HG03196 (cell line): ENCODE measurements around the gene KCNMB2.
A peak's percentile ranks its signal among the peaks of the same experiment; 100 is the strongest.

Source experiments
- ATAC-seq: cut with Tn5 transposase; IDR thresholded peaks from one replicate; pipeline ENCODE4 v1.9.1; 2021; ENCODE audit not compliant: unreplicated experiment

KCNMB2 gene

DNA sequence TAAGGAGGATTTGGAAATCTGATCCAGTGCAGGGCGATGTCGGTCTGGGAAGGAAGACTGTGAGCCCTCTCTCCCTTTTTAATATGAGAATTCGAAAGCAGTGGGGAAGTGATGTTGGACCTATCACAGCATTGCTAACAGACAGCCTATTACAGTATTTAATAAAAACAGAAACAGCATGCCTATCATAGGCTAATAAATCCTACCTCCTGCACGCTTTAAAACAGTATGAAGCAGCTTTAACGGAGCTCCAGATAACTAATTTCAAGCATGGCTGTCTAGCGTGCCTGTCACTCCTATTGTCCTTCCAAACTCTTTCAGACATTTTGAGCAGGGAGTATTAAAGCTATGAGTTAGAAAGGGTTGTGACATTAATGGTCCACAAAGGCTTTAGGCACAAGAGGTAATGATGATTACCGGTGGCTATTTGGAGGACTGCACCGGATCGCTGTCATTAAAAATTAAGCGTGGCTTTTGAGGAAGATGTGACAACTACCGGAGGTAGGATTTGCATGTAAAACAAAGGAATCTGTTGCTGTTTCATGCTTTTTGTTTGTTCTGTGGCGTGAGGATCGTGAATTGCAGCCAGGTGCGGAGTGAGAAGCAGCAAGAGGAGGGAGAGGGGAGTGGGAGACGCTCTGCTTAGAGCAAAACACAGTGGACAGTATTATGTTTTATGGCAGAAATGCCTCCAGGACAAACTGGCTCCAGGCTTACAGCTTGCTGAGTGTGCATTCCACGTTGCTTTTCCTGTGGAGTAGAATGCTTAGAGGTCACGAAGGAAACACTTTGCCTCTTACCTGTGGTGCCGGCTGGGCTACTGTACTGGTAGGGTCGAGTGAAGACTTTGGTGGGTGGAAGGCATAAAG lies at the start of gene KCNMB2:
Gene KCNMB2, plus strand, starts transcription at position 226 of the 869 bp plus-strand sequence.
- no peak for ATAC-seq

DNA sequence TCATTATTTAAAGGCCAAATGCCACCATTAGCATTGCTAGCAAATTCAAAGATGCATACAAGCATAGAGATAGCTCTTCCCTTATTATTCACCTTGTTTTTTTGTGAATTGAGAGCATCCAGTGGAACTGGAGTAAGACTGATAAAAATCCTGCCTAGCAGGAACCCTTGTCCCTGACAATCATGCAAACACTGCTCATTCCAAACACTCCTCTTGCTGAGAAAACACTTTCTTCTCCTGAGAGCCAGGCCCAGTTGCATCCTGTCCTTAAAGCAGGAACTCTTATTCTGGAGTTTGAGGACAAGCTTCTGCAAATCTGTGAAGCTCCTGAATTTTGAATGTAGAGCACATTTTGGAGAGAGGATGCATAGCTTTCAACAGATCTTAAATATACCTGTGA lies 49.3 kb upstream of the KCNMB2 start:
- no peak for ATAC-seq

DNA sequence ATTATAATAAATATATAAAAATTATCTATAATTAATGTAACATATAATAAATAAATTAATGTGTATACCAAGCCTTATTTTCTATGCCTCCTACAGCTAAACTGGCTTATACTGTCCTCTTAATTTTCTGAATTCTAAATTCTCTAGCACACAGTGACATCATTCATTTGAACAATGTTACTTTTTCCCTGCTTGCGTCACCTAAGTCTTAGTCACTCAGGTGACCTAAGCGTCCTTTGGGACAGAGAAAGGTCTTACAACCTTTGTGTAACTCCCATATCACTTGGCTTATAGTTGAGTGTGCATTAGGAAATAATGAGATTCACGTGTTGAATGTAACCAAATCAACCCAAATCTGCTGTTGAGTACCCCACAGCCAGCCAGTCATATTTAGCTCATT lies 48.5 kb upstream of the KCNMB2 start:
- ATAC-seq, result no peak

DNA sequence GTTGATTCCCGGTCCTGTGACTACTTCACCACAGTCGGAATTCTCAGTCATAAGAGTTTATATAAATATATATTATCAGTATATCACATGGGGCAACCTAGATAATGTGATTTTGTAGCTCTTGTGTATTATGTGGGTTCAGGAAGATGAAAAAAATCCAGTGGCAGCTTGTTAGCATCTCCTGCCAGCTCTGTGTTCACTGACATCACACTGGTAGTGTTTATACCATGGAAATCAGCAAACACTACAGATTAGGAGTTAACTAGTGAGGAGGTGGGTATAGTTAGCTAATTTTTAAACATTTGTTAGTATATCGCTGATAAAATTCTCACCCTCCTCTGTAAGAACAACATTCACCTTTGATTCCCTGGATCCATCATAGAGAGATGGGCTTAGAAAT lies 44.5 kb upstream of the KCNMB2 start:
- no peak for ATAC-seq

DNA sequence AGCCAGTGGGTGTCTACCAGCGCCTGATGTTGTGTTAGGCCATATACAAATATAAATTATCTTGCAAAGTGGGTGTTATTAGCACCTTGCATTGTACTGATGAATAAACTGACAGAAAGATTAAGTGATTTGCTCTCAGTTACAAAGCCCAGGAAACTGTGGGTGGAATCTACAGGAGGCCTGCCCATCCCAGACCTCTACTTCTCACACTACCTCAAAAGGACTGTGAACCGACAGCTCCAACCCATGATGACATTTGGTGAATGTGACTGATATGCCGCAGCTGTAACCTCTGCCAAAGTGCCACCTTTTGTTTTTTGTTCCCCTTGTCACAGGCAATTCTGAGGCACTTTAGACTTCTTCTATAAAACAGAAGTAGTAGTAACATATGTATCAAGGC lies 43.7 kb upstream of the KCNMB2 start:
- ATAC-seq, result no peak

DNA sequence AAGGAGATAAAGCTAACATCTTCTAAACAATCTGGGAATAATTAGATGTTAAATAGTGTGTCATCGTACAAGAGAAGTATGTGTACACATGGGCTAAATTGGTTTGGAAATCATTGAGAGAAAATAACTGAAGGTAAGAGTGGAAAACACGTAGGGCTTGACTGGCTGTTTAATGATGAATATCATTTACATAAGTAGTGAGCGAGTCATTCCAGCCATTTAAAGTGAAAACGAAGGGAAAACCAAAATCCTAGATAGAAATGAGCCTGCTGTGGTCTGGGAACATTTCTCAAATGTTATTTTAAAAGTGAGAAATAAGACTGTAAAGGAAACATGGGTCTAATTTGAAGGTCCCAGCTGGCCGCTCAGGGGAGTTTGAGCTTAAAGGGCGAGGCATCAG lies 41.9 kb upstream of the KCNMB2 start:
- no peak for ATAC-seq

DNA sequence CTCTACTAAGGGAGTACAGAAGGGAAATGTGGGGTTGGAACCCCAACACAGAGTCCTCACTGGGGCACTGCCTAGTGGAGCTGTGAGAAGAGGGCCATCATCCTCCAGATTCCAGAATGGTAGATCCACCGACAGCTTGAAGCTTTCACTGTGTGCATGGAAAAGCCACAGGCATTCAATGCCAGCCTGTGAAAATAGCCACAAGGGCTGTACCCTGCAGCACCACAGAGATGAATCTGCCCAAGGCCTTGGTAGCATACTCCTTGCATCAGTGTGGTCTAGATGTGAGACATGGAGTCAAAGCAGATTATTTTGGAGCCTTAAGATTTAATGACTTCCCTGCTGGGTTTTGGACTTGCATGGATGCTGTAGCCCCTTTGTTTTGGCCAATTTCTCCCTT lies 39.3 kb upstream of the KCNMB2 start:
- no peak for ATAC-seq

DNA sequence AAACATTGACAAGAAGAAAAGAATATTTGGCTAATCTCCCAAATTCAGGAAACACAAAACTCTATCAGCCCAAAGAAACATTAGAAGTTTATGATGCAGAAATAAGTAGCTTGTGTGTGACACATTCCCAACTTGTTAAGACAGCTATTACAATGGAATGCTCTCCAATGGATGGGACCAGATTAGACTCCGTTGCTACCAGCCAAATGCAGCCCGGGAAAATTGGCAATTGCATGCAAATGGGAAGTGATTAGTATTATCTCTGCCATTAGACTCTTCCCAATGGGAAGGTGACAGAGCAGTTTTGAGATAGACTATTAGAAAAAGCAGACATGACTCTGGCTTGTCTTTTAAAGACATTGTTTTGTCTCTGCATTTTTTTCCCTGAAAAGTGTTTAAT lies 37.4 kb upstream of the KCNMB2 start:
- ATAC-seq, result no peak

DNA sequence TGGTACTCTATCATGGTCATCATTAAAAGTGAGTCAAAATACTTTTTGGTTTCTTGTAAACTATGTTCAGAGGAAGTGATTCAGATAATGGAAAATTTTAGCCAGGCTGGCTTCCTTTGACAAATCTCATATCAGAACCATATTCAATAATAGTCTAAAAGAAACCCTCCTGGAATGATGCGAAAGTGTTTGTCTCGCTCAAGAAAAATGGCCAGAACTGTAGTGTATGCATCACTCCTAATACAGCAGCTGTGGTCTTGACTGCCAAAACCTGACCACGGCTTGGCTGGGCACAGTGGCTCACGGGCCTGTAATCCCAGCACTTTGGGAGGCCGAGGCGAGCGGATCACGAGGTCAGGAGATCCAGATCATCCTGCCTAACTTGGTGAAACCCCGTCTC lies 35.6 kb upstream of the KCNMB2 start:
- no peak for ATAC-seq

DNA sequence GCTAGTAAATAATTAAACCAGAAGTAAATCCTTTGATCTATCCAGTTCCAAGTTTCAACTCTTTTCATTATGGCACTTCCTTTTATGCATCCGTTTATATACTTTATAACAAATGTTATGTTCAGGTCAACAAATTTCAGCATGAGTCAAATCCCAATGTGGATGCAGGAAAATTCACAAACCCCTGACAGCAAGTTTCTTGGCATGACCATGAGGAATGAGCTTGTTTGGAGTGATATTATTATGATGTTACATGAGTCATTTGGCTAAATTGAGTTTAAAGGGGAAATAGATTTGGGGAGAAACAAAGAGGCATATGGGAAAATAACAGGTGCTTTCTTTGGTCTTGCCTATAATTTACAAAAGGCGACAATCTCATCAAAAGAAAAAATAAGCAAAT lies 32.1 kb upstream of the KCNMB2 start:
- ATAC-seq, result no peak

DNA sequence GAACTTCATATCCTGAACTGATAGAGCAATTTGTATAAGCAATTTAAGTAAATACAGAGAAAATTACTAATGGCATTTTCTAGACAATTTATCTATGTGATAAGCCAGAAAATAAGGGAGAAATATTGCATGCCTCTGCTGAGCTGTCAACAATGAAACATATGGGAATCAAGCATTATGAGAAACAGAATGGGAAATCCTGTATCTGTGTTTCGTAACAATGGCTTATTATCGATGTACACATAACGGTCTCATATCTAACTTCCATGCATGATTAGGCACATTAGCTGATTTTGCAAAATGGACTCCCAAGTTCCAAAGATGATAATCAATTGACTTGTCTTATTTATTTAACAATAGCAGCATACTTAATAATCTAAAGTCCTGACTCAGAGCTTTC lies 30.4 kb upstream of the KCNMB2 start:
- no peak for ATAC-seq

DNA sequence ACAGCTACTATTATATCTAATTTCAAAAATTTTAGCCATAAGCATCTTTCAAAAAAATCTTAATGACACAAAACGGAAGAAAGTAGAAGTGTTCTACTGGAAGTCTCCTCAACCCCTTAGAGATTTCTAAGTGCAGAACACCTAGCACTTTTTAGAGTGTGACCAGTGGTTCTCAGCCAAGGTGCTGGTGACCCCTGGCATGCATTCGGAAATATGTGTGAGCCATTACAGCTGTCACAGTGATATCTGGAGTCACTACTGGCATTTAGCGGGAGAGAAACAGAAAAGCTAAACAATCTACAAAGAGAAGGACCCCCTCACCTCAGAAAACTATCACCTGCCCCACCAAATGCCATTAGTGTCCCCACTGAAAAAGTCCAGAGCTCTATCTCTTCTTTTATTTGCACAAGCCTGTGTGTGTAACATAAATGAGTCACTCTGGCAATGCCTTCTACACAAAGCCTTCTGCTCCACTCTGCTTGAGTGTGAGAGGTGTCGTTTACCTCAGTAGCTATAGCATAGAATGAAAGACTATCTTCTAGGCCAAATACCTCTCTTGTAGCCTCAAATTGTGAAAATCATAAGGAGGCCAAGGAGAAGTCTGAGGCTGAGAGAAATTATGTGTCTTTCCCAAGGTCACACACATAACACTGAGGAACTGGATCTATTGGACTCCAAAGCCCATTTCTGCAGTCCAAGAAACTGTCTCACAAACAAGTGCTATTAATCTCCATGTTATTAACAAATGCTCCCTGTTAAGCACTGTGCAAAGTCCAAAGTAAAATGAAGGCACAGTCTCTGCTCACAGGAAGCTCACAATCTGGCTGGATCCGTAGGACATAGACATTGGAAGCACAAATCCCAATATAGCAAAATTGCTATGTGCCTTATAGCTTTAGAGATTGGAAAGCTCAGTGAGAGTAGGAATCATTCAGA lies 28.5 kb upstream of the KCNMB2 start:
- no peak for ATAC-seq

DNA sequence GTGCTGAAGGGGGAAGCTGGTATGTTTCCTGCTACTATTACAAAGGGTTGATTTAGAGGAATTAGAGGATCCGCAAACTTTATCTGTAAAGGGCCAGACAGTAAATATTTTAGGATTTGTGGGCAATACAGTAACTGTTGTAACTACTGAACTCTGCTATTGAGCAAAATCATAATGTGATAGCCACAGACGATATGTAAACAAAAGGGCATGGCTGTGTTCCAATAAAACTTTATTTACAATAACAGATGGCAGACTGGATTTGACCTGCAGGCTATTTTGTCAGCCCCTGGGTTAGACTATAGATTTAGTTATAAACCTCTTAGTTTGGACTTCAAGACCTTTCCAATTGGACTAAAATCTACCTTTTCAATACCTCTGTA lies 27.8 kb upstream of the KCNMB2 start:
- ATAC-seq, result no peak

DNA sequence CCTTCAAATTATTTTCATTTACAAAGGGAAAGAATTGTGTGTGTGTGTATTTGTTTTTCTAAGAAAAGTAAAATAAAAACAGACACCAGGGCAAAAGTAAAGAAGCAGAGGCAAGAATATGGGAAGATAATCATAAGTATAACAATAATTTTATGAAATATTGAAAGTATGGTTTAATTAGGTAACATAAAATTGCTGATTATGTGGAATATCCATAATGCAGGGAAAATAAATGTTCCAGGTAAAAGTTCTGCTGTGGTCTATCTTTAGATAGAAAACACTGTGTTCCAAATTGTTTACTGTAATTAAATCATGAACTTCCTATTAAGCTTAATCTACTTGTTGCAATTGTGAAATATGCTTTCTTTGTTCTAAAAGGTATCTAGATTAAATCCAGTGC lies 25.7 kb upstream of the KCNMB2 start:
- ATAC-seq, result no peak

DNA sequence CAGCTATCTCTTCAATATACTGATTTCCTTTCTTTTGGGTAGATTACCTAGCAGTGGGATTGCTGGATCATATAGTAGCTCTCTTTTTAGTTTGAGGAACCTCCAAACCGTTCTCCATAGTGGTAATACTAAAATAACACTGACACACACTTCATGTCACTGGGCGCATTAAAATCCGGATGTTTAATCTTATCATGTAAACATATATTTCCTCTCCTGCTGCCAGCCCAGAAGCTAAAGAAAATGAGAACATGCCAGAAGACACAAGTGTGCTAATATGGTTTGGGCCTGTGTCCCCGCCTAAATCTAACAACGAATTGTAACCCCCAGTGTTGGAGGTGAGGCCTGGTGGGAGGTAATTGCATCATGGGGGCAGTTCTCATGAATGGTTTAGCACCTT lies 23.6 kb upstream of the KCNMB2 start:
- no peak for ATAC-seq

DNA sequence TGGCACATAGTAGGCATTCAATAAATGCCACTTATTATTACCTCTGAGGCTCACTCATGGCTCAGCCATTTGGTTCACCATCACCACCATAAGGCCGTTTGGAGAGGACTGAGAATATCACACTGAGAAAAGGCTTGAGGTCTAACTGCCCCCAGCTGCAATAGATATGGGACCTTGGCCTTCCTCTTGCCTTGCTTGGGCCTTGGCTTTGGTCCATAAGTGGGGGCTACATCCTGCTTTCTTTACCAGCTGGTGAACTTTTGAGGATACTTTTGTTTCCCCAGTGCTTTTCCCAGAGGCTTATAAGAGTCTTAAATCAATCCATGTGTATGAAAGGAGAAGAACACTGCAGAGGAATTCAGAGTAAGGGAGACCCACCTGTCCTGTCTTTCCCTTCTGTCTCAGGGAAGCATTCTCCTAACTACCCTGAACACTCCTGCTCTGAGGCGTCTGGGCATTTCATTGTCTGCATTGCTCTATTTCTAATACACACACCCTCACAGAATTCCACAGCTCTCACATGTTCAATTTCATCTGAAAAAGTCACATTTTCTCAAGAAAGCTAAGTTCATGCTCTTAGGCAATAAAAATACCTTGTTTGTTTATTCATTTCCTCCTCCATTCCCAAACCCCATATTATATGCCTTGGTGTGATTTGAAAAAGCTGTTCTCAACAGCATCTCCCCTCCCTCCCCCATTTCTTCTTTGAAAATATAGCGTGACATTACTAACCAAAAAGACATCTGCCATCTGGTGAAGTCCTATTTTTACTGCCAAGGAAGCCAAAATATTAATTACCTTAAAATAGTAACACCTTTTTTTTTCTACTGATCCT lies 22.5 kb upstream of the KCNMB2 start:
- ATAC-seq, result no peak

DNA sequence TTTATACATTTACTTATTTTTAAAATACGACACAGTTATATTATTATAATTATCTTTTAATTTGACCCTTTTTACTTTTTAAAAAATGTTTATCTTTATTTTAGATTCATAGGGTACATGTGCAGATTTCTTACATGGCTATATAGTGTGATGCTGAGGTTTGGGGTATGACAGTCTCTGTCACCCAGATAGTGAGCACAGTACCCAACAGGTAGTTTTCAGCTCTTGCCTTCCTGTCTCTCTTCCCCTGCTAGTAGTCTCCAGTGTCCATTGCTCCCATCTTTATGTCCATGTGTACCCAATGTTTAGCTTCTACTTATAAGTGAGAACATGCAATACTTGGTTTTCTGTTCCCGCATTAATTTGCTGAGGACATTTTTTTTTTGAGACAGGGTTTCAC lies 21.8 kb upstream of the KCNMB2 start:
- no peak for ATAC-seq

DNA sequence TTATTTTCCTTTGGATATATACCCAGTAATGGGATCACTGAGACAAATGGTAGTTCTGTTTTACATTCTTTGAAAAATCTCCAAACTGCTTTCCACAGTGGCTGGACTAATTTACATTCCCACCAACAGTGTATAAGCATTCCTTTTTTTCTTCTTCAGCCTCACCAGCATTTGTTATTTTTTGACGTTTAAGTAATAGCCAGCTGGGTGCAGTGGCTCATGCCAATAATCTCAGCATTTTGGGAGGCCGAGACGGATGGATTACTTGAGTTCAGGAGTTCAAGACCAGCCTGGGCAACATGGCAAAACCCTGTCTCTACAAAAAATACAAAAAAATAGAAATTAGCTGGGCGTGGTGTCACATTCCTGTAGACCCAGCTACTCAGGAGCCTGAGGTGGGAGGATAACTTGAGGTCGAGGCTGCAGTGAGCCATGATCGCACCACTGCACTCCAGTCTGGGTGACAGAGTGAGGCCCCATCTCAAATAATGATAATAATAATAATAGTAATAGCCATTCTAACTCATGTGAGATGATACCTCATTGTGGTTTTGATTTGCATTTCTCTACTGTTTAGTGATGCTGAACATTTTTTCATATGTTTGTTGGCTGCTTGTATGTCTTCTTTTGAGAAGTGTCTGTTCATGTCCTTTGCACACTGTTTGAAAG lies 21.0 kb upstream of the KCNMB2 start:
- ATAC-seq, result peak; percentile 26

DNA sequence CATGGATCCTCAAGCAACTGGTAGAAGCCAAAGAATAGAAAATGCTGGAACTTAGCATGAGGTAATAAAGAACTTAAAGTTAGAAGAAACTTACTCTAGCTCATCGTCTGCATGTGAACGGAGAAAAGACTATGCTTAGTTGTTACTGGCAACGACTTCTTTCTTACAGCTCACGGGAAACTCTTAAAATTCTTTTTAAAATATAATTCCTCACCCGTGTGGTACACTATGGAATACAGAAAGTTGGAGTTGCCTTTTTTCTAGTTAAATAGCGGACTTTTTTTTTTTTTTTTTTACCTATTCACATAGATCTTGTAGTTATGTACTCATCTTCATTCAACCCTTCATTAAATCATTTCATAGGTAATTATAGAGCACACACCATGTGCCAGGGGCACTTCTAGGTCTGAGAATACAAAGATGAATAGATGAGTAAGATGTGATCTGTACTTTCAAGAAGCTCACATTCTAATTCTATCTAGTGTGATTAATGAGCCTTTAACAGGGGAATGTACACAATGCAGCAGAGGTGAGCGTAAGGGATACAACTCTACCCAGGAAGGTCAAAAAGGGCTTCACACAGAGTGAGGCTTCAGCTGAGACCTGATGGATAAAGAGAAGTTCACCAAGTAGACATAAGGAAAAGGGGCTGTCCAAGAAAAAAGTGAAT lies 18.4 kb upstream of the KCNMB2 start:
- ATAC-seq, result no peak
